Measurements from ENCODE around the gene KDELR1. TPM values are rescaled to one million over a fixed set of nuclear protein-coding genes. Genes with fewer than 3 reads are reported as not detected.

The KDELR1 gene
- total and polyA plus RNA-seq, 7 donors = 37.0 to 71.0 (median 56.5) TPM

DNA sequence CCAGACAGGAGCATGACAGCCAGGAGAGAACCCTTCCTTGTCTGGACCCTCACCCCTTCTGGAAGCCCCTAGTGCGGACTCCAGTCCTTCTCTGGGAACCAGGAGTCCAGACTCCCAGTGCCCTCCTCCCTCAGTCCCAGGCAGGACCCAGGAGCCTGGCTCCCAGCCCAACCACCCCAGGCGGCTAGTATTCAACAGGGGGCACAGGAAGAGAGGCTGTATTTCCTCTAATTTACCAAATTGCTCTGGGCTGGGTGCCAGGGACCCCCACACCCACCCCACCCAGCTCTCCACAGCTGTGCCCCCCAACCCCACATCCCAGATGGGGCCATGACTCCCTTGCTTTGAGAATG, 5.4 kb upstream of the KDELR1 start:
- Histone ChIP-seq H3K9me3 (no peaks in the 10 kb centered on the region), H3K27me3 (ENCODE audit: insufficient read depth in 3 of 3, low read length in 2 of 3) (peaks cover 0 to 56% (median 42%) of the 10 kb centered on the region in 3 donors), H3K27ac (no peak overlapping the region), H3K4me1 (no peaks in the 10 kb centered on the region), H3K4me3 (no peak overlapping the region), H3K36me3 (ENCODE audit: insufficient read depth in 1 of 2, low read depth in 1 of 2) (no peaks in the 10 kb centered on the region)
- no peak for DNase-seq
- TF ChIP-seq, protein P1, sequence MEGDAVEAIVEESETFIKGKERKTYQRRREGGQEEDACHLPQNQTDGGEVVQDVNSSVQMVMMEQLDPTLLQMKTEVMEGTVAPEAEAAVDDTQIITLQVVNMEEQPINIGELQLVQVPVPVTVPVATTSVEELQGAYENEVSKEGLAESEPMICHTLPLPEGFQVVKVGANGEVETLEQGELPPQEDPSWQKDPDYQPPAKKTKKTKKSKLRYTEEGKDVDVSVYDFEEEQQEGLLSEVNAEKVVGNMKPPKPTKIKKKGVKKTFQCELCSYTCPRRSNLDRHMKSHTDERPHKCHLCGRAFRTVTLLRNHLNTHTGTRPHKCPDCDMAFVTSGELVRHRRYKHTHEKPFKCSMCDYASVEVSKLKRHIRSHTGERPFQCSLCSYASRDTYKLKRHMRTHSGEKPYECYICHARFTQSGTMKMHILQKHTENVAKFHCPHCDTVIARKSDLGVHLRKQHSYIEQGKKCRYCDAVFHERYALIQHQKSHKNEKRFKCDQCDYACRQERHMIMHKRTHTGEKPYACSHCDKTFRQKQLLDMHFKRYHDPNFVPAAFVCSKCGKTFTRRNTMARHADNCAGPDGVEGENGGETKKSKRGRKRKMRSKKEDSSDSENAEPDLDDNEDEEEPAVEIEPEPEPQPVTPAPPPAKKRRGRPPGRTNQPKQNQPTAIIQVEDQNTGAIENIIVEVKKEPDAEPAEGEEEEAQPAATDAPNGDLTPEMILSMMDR (IDR thresholded peaks at IDR 0.05) = no peak
- ATAC-seq = no peak
- intact Hi-C loops (cut with DNase I) = no loop called here
- 34 to 68% (median 48%) methylated on average over 2 of the region's 2 CpGs for WGBS, 3 donors

DNA sequence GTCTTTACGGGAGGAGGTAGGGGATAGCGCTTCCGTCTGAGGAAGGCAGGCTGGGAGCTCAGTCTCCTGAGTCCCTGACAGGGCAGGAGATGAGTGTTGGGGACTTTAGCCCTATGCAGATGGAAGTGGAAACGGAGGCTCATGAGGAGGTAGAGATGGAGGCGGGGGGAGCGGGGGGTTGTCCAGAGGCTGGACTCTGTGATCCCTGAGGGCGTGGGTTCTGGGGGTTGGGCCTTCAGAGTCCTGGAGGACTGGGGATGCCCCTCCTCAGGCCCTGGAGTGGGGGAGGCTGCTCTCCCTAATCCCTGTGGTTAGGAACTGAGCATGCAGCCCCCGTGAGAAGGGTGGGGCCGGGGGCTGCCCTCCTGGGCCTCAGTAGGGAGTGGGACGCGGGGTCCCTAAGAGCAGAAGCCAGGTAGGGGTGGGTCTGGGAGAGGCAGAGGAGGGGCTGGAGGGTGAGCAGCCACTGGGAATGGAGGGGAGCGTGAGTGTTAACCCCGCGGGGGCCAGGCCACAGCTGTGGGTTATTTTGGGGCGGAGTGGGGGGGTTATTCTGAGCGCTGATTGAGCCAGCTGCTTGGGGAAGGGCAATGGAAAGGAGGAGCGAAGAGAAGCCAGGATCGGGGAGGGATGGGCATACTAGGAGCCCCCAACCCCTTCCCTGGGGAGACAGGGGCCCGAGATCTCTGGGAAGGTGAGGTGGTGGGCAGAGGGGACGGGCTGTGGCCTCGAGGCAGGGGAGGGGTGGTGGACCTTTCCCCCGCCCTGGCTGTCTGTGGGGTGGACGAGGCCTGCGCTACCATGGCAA, 4.9 kb upstream of the KDELR1 start:
- Histone ChIP-seq H3K4me3 (no peak overlapping the region), H3K4me1 (no peaks in the 10 kb centered on the region), H3K36me3 (ENCODE audit: insufficient read depth in 1 of 2, low read depth in 1 of 2) (no peaks in the 10 kb centered on the region), H3K27me3 (ENCODE audit: insufficient read depth in 3 of 3, low read length in 2 of 3) (peaks cover 0 to 56% (median 42%) of the 10 kb centered on the region in 3 donors), H3K9me3 (no peaks in the 10 kb centered on the region), H3K27ac (no peak overlapping the region)
- DNase-seq (no peak), ATAC-seq (no peak)
- TF ChIP-seq, protein P1 (IDR thresholded peaks at IDR 0.05) = no peak
- WGBS, 3 donors = 44 to 51% (median 48%) methylated on average over 19 to 24 of the region's 24 CpGs
- intact Hi-C loops (cut with DNase I) = no loop called here

DNA sequence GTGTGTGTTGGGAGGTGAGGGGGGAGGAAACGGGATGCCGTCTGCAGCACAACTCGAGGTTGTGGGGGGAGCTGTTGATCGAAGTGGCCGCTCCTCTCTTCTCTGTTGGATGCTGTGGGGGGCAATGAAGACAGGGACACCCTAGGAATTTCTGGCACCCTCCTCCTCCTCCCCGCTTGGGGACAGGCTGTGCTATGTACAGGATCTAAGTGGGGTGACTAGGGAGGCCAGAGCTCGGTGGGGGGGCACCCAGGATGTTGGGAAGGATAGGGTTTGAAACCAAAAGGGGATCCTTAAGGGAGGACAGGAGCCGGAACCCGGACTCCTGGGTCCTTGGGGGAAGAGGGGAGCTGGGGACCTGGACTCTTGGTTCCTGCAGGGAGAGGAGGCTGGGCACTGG, 4.1 kb upstream of the KDELR1 start:
- Histone ChIP-seq H3K27ac (no peak overlapping the region), H3K27me3 (ENCODE audit: insufficient read depth in 3 of 3, low read length in 2 of 3) (peaks cover 0 to 56% (median 42%) of the 10 kb centered on the region in 3 donors), H3K36me3 (ENCODE audit: insufficient read depth in 1 of 2, low read depth in 1 of 2) (no peaks in the 10 kb centered on the region), H3K9me3 (no peaks in the 10 kb centered on the region), H3K4me1 (no peaks in the 10 kb centered on the region), H3K4me3 (no peak overlapping the region)
- intact Hi-C loops (cut with DNase I) = loop anchor here in 1 of 2 donors (1.0 kb wide), 1 partner anchor 47 kb away; no protein-coding TSS in a partner anchor
- 33 to 42% (median 34%) methylated on average over 9 of the region's 9 CpGs for WGBS, 3 donors
- ATAC-seq (no peak), DNase-seq (no peak)
- TF ChIP-seq, protein P1 (IDR thresholded peaks at IDR 0.05) = no peak

DNA sequence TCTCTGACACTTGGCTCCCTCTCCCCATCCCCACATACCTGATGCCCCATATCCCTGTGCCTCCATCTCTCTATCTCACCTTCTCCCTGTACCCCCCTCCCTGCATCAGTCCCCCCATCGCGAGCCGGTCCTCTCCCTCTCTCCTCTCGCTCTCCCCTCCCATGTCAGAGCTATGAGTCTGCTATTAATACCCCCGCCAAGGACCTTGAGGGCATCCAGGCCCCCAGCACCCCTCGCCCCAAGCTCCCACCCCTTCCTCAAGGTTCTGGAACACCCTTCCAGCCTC, 3.8 kb upstream of the KDELR1 start:
- no peaks in the 10 kb centered on the region for H3K4me1 ChIP-seq
- ATAC-seq (no peak), DNase-seq (no peak)
- TF ChIP-seq, protein P1 (IDR thresholded peaks at IDR 0.05) = no peak
- no peaks in the 10 kb centered on the region for H3K9me3 ChIP-seq
- H3K36me3 ChIP-seq (ENCODE audit: insufficient read depth in 1 of 2, low read depth in 1 of 2) = no peaks in the 10 kb centered on the region
- H3K27ac ChIP-seq = no peak overlapping the region
- intact Hi-C loops (cut with DNase I) = loop anchor here in 1 of 2 donors (1.0 kb wide), 1 partner anchor 47 kb away; no protein-coding TSS in a partner anchor
- no peak overlapping the region for H3K4me3 ChIP-seq
- 13 to 33% (median 18%) methylated on average over 6 of the region's 6 CpGs for WGBS, 3 donors
- H3K27me3 ChIP-seq (ENCODE audit: insufficient read depth in 3 of 3, low read length in 2 of 3) = peaks cover 0 to 56% (median 42%) of the 10 kb centered on the region in 3 donors

Data from psoas muscle (tissue), 8 donors.